WI38 (cell line): ENCODE results near the gene EFCAB13.

Experiments used
- H3K4me3 ChIP-seq: 2 replicates; pipeline ENCODE4 v1.5.1; 2011; ENCODE audit warnings: low read depth, mild to moderate bottlenecking, control low read depth, low read length
- CTCF ChIP-seq: IDR thresholded peaks from 2 replicates; pipeline ENCODE4 v1.5.1; 2012; ENCODE audit warnings: low read depth, mild to moderate bottlenecking, control low read depth, low read length

The EFCAB13 gene

GRCh38 chr17:47278561-47278960 lies 45.2 kb upstream of the EFCAB13 start:
- no peak overlapping the region for H3K4me3 ChIP-seq
- no peak for TF ChIP-seq CTCF

GRCh38 chr17:47279062-47279801 lies 44.5 kb upstream of the EFCAB13 start:
- TF ChIP-seq CTCF: no peak
- no peak overlapping the region for H3K4me3 ChIP-seq

- no peak for TF ChIP-seq CTCF
- no peak overlapping the region for H3K4me3 ChIP-seq
Measured at GRCh38 chr17:47280072-47280811, 43.5 kb upstream of the EFCAB13 start.

- no peak for TF ChIP-seq CTCF
Measured at GRCh38 chr17:47281216-47281615, 42.5 kb upstream of the EFCAB13 start.

GRCh38 chr17:47285003-47285402 lies 38.8 kb upstream of the EFCAB13 start:
- H3K4me3 ChIP-seq: no peak overlapping the region
- no peak for TF ChIP-seq CTCF

More at GRCh38 chr17:47281216-47281615, 42.5 kb upstream of the EFCAB13 start:
- H3K4me3 ChIP-seq: no peak overlapping the region

GRCh38 chr17:47286198-47286914 lies 37.4 kb upstream of the EFCAB13 start:
- no peak for TF ChIP-seq CTCF
- H3K4me3 ChIP-seq: no peak overlapping the region
